HG03108 (cell line): ENCODE data around the gene CSMD2.
A peak's percentile ranks its signal among the peaks of the same experiment; 100 is the strongest.
"Not testable (repeated sequence)": the region's sequence is repeated elsewhere in the genome, so short reads cannot be mapped to it uniquely, and the experiment has no call there.

Experiments used
- ATAC-seq: cut with Tn5 transposase; IDR thresholded peaks from one replicate; pipeline ENCODE4 v1.9.1; 2021; ENCODE audit warnings: moderate library complexity; ENCODE audit not compliant: unreplicated experiment

Gene CSMD2

DNA sequence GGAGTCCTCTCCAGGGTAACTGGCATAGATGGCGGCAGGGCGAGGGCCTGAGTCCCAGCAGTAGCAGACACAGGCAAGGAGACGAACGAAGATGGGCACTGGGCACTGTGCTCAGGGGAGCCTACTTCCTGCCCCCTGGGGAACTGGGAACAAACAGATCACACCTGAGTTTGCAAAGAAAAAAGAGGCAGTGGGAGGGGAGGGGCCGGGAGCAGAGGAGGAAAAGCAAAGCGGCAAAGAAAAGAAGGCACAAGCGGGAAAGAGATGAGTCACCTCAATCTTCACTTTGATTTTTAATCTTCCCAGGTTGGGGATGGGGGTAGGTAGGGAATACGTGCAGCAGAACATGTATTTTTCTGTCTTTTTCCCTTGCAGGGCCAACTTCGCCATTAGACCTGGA lies 648.6 kb downstream of the CSMD2 start:
- no peak for ATAC-seq

GRCh38 chr1:33515607-33516006 lies 649.4 kb downstream of the CSMD2 start:
- ATAC-seq = no peak

DNA sequence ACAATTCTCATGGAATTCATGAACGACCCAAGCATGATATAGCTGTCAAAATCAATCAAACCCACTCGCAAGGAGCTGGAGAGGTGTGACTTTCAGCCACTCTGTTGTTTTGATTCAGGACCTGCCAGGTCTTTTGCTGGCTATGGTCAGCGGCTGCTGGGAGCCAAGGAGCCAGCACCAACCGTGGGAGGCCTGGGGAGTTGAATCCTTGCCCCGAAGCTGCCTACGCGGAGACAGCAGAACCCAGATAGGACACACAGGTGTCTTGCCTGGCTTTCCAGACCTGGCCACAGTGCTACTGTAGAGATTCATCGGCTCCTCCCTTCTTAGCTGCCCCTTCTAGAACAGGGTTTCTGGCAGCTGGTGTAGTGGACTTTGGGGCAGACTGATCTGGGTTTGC lies 649.9 kb downstream of the CSMD2 start:
- ATAC-seq = no peak

DNA sequence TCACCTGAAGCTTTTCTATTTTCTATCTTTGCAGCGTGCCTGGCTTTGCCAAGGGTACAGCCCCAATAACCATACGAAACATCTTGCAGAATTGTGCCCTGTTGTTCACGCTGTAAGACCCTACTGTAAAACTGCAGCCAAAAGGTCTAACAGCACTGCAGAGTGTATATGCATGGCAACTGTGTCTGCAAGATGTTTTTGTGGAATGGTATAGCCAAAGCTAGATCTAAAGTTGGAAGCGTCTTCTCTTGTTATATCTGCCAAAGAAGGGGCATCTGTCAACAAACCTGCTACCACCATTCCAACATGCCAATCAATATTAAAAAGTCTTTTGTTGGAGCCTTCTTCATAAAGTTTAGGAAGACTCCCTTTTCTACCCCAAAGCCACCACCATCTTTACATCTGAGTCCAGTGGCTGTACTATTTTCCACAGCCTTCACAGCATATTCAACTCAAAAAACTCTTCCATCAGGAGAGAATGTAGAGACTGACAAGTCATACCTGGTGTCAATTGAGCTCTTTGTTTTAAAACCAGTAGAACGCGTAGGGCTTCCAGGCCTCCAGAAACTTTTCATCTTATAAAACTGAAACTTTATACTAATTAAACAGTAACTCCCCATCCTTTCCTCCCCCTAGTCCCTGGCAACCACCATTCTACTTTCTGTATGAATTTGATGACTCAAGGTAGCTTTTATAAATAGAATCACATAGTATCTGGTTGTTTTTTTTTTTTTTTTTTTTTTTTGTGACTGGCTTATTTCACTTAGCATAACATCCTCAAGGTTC lies 652.6 kb downstream of the CSMD2 start:
- no peak for ATAC-seq

DNA sequence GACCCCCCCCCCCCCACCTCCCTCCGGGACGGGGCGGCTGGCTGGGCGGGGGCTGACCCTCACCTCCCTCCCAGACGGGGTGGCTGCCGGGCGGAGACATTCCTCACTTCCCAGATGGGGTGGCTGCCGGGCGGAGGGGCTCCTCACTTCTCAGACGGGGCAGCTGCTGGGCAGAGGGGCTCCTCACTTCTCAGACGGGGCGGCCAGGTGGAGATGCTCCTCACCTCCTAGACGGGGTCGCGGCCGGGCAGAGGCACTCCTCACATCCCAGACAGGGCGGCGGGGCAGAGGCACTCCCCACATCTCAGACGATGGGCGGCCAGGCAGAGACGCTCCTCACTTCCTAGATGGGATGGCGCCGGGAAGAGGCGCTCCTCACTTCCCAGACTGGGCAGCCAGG lies 655.8 kb downstream of the CSMD2 start:
- ATAC-seq = not testable (repeated sequence)

DNA sequence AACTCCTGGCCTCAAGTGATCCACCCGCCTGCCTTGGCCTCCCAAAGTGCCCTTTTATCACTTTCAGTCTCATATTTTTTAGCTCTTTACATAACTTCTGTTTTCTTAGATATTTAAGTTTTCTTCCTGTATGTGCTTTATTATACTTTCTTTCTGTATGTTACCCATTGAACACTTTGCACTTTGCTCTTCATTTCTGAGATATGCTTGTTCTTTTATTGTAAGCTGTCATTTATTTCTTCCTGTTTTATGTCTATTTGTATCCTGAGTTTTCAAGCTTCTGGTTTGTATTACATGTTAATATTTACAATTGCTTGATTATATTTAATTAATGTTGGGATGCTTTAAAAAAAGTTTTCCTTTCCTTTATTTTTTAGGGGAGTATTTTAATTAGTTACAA lies 656.9 kb downstream of the CSMD2 start:
- ATAC-seq = no peak

- no peak for ATAC-seq
These were observed 657.4 kb downstream of the CSMD2 start for GRCh38 chr1:33507661-33508060.

DNA sequence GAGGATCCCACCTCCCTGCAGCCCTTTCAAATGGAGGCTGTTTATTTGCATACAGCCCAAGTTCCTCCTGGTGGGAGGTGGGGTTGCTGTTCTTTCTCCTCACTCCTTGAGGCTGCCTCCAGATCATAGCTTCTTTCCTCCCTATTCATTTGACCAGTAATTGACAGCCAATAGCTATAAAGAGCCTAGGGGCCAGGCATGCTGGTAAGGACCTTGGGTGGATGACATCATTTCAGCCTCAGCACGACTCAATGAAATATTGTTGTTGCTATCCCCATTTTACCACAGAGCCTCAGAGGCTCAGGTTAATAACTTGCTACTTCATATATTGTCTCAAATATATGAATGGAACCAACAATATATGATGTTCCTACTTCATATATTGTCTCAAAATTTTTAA lies 661.5 kb downstream of the CSMD2 start:
- no peak for ATAC-seq

- ATAC-seq = no peak
These were observed 662.3 kb downstream of the CSMD2 start for GRCh38 chr1:33502726-33503125.

- ATAC-seq = no peak
These were observed 663.3 kb downstream of the CSMD2 start for GRCh38 chr1:33501774-33502173.

DNA sequence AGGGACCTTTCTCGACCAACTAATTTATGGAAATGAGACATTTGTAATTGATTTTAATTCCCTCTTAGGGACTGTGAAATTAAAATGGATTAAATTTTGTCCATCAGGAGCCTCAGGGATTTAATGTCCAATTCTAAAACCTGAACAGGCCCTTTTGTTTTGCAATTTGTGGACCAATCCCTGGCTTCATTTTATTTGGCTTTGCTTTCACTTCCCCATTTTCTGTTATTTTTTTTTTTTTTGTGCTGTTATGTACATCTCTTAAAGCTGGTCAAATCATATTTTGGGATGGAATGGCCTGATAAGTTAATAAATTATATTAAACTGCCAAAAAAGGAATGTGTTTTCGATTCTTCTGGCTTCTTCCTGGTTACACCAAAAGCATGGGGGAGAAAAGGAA lies 663.7 kb downstream of the CSMD2 start:
- ATAC-seq = no peak

DNA sequence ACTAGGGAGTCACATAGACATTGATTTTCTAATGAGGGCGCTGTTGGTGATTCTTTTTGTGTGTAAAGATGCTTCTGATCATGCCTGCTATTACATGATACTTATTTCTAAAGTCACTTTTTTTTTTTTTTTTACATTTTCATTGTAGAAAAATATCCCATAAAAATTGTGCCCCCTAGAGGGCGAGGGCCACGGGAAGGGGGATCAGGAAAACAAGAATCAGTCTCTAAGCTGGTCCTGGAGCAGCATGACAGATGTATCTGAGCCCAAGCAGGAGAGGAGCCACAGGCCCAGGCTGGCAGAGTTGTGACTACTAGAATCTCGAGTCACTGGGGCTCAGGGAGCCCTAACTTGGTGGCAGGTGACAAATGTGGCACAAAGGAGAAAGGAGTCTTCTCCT lies 664.5 kb downstream of the CSMD2 start:
- ATAC-seq = no peak

GRCh38 chr1:33497410-33497809 lies 667.6 kb downstream of the CSMD2 start:
- ATAC-seq = no peak

DNA sequence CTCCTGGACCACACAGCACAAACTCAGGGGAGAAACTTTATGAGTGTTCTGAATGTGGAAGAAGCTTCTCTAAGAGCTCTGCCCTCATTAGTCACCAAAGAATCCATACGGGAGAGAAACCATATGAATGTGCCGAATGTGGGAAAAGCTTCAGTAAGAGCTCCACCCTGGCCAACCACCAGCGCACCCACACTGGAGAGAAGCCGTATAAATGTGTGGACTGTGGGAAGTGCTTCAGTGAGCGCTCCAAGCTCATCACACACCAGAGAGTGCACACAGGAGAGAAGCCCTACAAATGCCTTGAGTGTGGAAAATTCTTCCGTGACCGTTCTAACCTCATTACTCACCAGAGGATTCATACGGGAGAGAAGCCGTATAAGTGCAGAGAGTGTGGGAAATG lies 670.1 kb downstream of the CSMD2 start:
- ATAC-seq = no peak

DNA sequence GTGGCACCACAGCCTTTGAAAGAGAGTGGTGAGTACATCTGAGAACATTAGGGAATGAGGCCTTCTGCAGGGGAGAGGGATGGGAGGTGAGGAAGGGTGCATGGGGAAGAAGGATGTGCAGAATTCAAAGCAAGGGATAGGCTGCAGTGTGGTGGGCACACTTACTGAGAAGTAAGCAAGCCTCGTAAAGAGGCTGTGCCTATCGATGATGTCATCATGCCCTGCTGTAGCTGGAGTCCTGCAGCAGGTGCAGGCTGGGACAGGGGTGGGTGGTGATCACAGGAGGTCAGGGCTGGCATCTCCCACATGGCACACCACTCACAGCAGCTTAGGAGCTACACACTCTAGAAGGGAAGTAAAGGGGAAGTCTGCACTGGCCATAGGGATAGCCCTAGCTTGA lies 676.4 kb downstream of the CSMD2 start:
- ATAC-seq = no peak

GRCh38 chr1:33482412-33482811 lies 682.6 kb downstream of the CSMD2 start:
- ATAC-seq = no peak

DNA sequence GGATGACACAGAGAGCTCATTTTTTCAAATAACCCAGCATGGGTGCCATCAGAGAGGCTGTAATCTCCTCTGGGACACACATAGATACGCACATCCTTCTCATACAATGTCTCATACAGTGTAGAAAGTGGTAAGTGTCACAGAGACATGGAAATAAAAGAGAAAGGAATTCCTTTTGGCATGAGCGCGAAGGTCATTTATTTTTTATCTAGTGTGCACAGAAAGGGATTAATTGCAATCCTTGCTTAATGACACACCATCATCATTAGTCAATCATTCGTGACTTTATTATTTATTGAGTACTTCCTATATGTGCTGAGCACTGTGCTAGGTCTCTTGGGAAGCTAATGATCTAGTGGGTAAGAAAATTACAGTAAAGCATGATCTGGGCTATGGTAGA lies 687.6 kb downstream of the CSMD2 start:
- no peak for ATAC-seq

DNA sequence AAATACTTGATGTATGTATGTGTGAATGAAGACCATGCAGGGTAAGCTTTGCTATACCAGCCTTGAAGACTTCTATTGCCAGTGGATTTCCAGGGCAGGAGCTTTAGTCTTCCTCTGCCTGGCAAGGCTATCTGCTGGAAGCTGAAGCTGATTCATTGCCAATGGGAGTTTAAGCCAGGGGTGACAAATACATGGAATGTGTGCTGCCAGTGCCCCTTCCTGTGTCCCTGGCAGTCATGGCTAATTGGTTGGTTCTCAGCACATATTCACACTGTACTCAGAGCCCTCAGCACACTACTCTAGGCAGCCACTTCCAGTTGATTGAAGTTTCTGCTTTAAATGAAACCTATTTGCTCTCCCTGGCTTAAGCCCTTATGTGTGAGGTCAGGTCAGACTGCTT lies 691.1 kb downstream of the CSMD2 start:
- no peak for ATAC-seq

DNA sequence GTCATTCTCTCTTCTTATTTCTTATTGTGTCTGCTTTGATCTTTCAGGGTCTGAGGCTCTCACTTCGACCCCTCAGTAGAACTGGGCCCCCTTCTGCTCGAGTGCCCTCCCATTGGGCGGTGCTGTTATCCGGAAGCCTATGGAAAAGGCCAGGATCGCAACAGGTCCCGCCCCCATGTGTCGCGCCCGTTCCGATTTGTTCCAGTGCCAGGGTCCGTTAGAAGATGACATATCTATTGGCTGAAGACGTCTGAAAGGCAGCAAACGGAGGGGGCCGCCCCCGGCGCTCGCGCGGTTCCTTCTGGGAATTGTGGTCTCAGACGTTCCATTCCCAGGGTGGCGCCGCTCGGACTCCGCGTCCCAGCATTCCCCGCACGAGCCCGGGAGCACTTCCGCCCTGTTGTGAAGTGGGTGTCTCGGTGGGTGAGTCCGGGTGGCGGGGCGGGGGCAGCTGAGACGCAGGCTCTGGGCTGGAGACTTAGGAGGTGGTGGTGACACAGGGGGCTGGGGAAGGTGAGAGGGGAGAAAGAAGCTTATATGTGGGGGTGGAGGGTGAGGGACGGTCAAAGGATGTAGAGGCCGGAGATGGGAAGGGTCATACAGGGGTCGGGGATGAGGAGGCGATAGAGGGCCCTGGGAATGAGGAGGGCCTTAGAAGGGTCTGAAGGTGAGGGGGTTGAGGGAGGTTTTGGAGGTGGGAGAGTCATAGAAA lies 692.6 kb downstream of the CSMD2 start, which contains the start of gene ZSCAN20:
ZSCAN20 (plus strand) TSS at position 377 of the 712 bp plus-strand sequence. CDS start 6,644 bp downstream, outside the sequence.
- peak; percentile 81 for ATAC-seq

DNA sequence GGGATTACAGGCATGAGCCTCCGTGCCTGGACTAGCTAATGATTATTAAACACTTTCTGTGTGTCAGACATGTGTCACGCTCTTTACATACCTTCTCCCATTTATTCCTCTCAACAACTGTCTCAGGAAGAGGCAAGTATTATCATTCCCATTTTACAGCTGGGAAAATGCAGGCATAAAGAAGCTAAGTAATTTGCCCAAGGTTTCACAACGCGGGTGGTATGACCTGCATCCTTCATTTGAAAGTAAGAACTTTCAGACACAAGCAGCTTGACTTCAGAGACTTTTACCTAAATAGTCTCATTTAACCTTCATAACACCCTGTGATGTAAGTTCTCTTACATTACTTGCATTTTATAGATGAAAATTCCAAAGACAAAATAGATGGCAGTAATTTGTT lies 693.6 kb downstream of the CSMD2 start:
- ATAC-seq = no peak

DNA sequence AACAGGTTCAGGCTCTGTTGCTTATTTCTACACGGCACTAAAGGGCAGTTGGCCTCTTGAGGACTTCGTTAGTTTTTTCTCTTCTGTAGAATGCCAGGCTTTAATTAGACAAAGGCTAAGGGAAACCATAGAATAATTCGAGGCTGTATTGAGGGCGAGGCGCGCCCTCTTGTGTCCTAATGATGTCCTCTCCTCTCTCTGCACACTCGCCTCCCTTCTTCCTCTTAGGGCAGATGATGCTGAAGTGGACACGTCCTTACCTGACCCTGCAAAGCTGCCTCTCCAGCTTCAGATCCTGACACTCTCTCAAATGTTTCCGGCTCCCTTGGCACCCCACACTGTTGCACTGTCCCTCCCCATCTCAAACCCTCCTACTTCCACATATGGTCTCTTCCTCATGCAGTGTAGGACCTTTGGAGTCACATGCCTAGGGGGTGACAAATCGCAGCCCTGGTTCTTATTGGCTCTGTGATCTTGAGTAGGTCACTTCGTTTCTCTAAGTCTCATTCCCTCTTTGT lies 694.5 kb downstream of the CSMD2 start:
- ATAC-seq = peak; percentile 36

- ATAC-seq = no peak
These were observed 695.3 kb downstream of the CSMD2 start for GRCh38 chr1:33469691-33470090.
